HG03575 (cell line): ENCODE results near the gene GMCL1.
"Not testable (repeated sequence)": the region's sequence is repeated elsewhere in the genome, so short reads cannot be mapped to it uniquely, and the experiment has no call there.

Experiments used
- ATAC-seq: cut with Tn5 transposase; IDR thresholded peaks from one replicate; pipeline ENCODE4 v1.9.1; 2021; ENCODE audit not compliant: unreplicated experiment, insufficient number of reproducible peaks, low FRiP score; ENCODE audit errors: extremely low read depth

The GMCL1 gene

DNA sequence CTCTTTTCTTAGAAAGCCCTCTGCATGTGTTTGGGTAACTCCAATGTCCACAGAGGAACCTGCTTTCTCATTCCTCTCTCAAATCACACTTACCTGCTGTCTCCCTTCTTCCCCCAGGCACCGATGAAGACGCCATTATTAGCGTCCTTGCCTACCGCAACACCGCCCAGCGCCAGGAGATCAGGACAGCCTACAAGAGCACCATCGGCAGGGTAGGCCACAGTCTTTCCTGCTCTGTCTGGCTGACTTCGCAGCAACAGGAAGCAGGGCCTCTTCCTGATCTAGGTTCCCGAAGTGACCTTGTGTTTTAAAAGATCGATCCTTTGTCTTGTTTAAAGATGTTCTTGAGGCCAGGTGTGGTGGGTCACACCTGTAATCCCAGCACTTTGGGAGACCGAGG is 25.0 kb upstream of the GMCL1 start:
- ATAC-seq = no peak

DNA sequence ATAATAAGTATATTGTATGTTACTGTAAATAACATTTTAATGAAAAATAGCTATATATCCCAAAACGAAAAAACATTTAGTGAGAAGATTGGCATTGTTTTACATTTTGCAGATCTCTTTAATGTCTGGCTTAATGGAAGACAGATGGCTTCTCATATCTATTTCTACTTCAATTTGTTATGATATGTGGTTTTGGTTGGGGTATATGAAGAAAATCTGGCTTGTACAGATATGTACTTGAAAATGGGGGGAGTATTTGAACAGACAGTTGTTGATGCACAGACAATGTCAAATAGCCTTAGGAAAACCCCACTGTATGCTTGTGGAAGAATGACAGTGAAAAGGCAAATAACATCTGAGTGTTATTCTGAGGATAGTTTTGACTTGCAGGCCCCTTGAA is 23.6 kb upstream of the GMCL1 start:
- no peak for ATAC-seq

DNA sequence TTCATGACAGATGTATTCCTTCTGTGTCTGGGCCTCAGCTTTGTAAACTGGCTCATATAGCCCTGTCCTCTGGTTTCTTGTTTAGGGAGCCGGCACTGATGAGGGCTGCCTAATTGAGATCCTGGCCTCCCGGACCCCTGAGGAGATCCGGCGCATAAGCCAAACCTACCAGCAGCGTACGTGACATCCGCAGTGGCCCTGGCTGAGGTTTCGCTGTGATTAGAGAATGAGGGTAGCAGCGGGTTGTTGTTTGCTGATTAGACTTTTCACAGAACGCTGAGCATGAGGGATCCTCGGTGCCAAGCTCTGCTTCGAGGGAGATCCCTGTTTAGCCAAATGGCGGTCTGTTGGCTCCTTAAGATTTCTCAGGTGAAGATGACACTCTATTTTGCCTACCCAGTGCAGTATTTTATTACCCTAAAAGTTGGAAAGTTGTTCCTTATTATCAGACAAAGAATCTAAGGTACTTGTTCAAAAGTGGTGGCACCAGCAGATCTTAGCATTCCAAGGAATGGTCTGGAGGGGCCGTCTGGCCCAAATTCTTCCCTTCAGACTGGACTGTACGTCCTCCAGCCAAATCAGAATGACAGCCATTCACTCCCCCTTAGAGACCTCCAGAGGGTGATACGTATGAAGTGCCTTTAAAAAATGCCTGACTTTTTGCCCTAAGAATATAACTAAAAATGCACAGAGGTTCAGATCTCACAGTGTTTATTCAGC is 21.5 kb upstream of the GMCL1 start:
- ATAC-seq = no peak

DNA sequence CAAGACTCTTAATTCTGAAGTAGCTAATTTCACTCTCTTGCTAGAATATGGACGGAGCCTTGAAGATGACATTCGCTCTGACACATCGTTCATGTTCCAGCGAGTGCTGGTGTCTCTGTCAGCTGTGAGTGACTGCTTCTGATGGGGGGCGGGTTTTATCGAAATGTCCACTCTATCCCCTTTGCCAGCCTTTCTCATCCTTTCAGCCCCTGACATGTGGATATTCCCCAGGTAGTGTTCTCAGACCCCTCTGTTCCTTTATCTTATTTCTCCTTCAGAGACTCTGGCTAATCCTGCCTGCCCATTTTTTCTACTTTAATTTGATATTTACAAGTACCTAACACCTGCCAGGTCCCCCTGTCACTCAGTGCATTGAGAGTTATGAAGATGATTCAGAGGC is 18.9 kb upstream of the GMCL1 start:
- no peak for ATAC-seq

DNA sequence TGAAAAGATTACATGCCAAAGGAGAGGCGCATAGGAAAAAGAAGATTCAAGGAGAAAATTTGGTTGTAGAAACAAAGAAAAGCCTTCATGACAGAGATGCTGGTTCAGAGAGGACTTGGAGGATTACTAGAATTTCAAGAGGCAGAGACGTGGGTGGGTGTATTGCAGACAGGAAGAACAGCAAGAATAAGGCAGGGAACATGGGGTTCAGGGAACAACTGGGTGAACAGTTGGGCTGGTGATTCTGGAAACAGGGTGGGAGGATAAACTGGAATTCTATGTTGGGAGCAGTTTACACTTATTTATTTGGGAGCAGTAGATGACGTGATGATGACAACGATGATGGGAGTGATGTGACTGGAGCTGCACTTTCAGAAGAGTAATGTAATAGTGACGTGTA is 18.4 kb upstream of the GMCL1 start:
- no peak for ATAC-seq

DNA sequence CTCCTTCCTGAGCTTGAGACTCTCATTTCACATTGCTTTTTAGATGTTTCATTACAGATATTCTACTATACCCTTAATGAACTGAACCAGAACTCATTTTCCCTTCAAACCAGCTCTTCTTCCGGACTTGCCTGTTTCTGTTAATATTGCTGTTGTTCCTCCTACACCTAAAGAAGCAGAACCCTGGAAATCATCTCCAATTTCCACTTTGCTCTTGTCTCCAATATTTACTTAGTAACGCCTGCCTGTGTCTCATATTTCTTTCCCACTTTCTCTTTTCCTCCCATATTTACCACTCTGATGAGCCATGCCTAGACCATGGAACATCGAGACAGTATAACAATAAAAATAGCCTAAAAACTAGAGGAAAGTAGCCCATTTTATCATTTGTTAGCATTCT is 17.9 kb upstream of the GMCL1 start:
- no peak for ATAC-seq

DNA sequence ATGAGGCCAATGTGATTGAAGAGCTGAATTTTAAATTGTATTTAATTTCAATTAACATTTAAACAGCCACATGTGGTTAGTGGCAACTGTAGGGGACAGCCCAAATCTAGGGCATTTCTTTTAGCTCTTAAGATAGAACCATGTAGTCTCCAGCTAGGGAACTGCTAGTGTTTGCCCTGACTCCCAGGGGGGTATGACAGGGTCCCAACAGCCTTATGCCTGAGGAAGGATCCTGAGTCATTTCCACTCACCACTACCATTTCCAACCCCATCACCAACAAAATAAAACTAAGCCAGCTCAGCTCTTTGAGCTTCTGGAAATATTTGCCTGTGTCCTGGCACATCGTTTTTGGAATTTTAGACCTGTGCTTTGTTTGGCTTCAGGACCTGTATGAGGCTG is 13.7 kb upstream of the GMCL1 start:
- ATAC-seq = no peak

DNA sequence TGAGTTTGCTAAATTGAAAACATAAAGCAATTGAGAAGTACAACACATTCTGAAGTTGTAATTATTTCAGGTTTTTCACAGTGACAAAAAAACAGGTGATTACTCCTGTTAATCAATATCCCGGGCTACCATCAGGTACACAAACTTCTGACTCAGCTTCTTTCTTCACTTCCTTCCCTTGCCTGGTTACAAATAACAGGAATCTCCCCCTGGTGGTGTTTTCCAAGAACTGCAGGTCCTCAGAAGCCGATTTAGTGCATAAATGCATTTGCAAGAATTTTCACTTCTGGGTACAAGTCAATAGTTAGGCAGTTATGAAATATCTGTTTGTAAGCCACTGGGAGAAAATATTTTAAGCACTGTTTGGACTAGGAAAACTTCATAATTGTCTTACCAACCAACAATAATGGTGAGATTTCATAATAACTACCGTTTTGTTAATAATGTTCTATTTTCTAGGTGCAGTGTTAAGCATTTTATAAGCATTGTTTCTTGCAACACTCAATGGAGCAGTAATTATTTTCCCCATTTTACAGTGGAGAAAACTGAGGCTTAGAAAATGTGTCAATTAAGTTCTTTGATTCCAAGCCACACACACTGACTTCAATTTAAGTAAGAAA is 12.4 kb upstream of the GMCL1 start:
- no peak for ATAC-seq

DNA sequence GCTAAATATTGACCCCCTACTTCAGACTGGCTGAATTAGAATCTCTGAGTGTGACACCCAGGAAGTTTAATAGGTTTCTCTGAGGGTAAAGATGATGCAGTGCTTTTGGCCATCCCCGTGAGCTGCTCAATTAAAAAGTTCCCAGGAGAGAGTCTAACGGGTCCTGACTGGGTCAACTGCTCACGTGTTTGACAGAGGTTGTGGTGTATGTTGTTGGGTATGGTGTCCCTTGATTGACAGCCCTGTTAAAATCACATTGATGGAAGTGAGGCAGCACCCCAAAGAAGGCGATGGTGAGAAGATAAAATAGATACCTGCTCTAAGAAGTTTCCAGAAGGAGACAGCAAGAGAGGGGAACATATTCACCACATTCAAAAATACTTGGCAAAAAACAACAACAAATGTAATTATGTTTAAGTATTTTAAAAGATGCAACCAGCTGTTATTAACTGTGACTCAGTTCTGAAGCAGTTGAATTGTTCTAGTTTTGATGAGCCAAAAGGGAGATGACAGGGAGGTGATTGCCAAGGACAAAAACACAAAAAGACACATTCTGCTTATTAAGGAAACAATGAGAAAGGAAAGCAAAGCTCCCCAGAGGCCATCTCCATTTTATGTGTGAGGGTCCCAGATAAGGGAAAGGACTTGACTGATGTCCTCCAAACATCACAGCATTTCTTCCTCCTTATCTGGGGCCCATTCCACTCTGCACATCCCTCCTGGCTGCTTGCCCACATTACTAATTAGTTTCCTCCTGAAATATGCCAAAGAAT is 11.5 kb upstream of the GMCL1 start:
- no peak for ATAC-seq

DNA sequence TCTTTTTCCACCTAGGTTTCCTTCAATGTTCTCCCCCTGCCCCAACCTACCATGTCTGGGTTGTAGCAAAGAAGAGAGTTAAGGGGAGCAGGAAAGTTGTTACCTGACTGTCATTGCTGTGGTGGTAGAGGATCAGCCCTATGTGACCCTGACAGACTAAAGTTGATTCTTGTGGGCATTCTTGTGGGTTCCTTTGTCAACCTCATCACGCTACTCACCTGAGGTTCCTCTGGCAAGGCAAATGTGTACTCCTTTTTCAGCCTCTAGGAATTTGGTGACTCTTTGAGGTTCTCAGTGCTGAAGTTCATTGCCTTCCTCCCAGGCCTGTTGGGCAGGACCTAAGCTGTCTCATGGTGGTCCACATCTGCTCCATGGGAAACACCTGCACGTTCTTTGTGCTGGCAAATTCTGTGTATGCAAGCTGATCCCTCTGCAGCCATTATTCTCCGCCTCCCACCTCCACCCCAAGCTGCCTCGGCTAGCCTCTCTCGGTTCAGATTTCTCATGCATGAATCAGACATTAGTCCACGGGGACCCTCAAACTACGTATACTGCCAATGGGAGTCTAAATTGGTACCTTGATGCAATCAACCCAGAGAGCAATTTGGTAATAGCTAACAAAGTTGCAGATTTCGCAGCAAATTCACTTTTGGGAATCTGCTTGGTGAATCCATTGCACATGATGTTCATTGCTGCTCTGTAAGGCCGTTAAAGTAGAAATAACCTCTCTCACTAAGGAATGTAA is 1.5 kb upstream of the GMCL1 start:
- no peak for ATAC-seq

DNA sequence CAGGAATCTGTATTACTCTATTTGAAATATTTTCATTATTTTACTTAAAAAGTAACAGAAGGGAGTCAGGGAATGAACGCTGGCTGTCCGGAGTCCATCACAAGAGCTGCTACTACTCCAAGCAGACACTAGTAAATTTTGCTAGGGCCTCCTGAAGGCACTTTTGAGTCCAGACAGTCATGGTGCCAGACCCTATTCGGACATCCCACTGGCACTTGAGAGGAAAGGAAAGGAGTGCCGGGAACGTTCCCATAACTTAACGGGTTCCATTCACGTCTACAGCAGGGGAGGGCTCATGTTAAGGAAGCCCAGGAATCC is 563 bp upstream of the GMCL1 start:
- no peak for ATAC-seq

DNA sequence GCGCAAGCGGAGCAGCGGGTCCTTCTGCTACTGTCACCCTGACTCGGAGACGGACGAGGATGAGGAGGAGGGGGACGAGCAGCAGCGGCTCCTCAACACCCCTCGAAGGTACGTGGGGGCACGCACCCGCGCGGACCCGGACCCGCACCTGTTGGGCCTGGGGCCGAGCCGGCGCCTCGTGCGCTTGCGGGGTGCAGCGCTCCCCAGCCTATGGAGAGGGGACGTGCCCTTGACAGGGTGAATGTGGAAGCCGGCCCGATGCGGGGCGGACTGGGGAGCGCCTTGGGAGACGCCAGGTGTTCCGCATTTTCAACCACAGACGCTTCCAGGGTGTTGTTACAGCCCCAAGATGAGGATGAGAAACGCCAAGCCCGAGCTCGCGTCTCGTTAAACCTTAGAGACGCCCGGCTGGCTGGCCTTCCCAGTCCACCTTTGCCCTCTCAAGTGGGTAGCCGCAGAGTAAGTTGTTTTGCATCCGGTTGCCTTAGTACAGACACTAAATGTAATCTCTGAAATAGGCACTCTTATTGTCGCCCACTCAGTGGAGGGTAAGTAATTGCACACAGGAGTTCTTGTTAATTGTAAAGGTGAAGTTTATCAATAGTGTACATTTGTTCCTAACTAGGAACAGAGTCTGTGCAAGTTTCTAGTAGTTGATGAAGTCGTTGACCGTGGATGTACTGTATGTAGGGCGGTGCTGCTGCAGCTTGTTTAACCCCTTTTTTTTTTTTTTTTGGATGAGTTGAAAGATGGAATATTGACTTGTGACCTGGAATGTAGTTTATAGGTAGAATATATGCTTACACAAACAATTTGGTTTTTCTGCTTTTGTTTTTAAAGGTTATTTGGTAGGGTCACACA is 815 bp downstream of the GMCL1 start:
- no peak for ATAC-seq

DNA sequence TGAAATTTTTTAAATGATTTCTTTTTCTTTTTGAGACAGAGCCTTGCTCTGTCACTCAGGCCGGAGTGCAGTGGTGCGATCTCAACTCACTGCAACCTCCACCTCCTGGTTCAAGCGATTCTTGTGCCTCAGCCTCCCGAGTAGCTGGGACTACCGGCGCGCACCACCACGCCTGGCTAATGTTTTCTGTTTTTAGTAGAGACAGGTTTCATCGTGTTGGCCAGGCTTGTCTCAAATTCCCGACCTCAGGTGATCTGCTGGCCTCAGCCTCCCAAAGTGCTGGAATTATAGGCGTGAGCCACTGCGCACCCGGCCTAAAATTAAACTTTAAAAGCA is 1.4 kb downstream of the GMCL1 start:
- ATAC-seq = not testable (repeated sequence)

DNA sequence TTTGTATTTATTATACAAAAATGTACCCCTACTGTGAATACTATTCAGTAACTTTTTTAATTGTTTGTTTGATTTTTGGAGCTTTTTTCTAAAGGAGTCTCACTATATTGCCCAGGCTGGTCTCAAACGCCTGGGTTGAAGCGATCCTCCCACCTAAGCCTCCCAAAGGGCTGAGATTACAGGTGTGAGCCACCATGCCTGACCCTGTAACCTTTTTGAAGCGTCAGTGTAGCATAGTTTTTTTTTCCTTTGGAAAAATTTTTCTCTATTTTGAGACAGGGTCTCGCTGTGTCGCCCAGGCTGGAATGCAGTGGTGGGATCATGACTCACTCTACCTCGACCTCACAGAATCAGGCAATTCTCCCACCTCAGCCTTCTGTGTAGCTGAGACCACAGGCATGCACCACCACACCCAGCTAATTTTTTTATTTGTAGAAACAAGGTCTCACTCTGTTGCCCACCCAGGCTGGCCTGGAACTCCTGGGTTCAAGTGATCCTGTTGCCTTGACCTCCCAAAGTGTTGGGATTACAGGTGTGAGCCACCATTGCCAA is 2.0 kb downstream of the GMCL1 start:
- no peak for ATAC-seq

DNA sequence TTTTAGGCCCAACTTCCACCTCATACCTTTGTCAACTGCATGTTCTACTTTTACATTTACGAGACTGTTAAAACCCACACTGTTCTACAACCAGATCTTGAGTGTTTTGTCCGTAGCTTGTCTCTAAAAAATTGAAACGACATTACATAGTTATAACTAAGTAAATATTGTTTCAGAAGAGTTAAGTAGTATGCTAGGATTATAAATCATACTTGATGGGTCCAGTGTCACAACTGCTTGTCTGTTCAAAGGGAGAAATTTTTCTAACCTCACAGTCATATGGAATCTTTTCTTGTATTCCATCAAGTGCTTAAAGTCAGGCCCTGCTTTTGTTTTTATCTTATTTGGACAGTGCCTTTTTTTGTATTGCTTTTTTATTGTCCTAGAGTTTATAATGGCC is 4.3 kb downstream of the GMCL1 start:
- ATAC-seq = no peak

DNA sequence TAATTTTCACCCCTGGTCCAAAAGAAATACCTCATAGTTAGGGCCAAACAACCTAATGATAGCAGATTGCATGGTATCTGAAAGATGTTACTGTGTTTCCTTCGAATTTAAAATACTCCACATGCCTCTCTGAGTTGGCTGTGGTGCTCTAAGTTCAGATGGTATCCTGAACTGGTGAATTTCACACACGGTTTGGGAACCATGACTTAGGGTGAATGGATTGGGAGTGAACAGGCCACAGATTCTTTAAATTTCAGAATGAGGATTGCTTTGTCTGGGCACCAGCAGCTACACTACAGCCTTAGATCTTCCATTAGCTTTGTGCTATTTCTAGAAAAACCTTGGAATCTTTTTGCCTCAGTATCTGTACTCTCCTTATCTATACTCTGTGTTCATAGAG is 6.2 kb downstream of the GMCL1 start:
- ATAC-seq = no peak

DNA sequence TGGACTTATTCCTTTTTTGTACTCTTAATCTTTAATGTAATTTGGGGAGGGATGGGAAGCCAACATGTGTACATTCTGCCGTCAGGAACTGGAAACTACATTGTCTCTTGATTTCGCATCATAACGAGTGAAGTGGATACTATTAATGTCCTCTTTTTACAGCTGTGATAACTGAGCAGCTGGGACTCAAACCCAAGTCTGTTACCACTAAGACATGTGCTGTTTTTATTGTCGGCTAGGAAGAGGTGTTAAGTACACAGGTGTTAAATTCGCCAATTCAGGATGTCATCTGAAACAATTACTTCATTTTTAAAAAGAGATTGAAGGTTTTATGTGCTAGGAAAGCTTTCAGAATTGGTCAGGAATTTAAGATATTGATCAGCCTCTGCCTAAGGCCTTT is 6.9 kb downstream of the GMCL1 start:
- ATAC-seq = no peak

DNA sequence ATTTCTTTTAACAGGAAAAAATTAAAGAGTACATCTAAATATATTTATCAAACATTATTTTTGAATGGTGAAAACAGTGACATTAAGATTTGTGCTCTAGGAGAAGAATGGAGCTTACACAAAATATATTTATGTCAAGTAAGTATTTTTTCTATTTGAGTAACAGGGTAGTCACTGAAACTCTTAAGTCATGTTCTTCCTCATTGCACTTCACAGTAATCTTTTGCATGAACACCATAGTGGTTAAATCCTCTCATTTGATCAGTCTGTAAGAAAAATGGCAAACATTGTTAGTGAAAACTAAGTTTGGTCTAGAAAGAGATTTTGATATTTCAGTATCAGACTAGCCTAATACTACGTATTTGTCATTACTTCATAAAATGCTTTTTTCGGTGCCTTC is 8.1 kb downstream of the GMCL1 start:
- no peak for ATAC-seq

DNA sequence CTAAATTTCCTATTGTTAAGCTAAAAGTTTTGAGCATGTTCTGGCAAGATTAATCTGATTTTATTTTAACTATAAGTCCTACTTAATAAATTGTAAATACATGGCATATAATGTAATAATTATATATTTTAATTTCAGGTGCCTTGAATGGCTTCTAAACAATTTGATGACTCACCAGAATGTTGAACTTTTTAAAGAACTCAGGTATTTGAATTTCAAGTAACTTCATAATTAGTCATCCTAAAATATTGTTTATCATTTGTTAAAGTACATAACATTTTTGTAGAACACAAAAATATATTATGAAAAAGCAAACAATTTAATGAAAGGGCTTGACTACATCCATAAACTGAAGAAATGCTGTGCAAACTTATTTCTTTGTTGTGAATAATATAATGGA is 14.5 kb downstream of the GMCL1 start:
- ATAC-seq = no peak
